ENCODE measurements around the gene ATG101. TPM values are rescaled to one million over a fixed set of nuclear protein-coding genes. Genes with fewer than 3 reads are reported as not detected.

Gene ATG101
- total and polyA plus RNA-seq, 2 donors (not counting 1 experiment from before 2014, with no cell fraction given), result 19.4 to 50.3 TPM

GRCh38 chr12:52044292-52044983, 25.3 kb upstream of the ATG101 start:
- Mint-ChIP-seq H3K4me1 (peaks cover 46% of the 10 kb centered on the region), H3K27me3 (no peaks in the 10 kb centered on the region), H3K9me3 (ENCODE audit: insufficient read depth) (no peaks in the 10 kb centered on the region), H3K27ac (no peak overlapping the region), H3K4me3 (no peak overlapping the region)
- Histone ChIP-seq H3K27me3 (replicated peaks in 1 of 4; ENCODE audit: control extremely low read depth in 1 of 4, control insufficient read depth in 3 of 4, insufficient read depth in 4 of 4, low read length in 3 of 4) (no peaks in the 10 kb centered on the region), H3K27ac (ENCODE audit: low read length in 2 of 2) (no peak overlapping the region), H3K36me3 (replicated peaks in 1 of 2; ENCODE audit: control extremely low read depth in 1 of 2, control insufficient read depth in 1 of 2, extremely low read depth in 1 of 2, insufficient read depth in 2 of 2, low read length in 1 of 2) (no peaks in the 10 kb centered on the region), H3K9ac (ENCODE audit: low read length) (no peak overlapping the region), H4K20me1 (ENCODE audit: control insufficient read depth, insufficient read depth, low read length, poor library complexity, severe bottlenecking) (no peaks in the 10 kb centered on the region), H2AFZ (ENCODE audit: insufficient read depth, low read depth, low read length, poor library complexity, severe bottlenecking) (no peak overlapping the region), H3K79me2 (ENCODE audit: control insufficient read depth, insufficient read depth, low read length) (peaks cover 46% of the 10 kb centered on the region), H3K4me2 (replicated peaks; ENCODE audit: low read depth, low read length, poor library complexity, severe bottlenecking) (no peak overlapping the region), H3K4me3 (ENCODE audit: control extremely low read depth in 1 of 5, extremely low read depth in 1 of 5, insufficient read depth in 1 of 5, low read depth in 2 of 5, low read length in 4 of 5) (no peak overlapping the region), H3K9me3 (ENCODE audit: control extremely low read depth in 1 of 3, control insufficient read depth in 2 of 3, insufficient read depth in 1 of 3, low read length in 2 of 3) (no peaks in the 10 kb centered on the region), H3K4me1 (ENCODE audit: control insufficient read depth in 2 of 2, insufficient read depth in 2 of 2, low read length in 2 of 2) (peaks cover 27 to 37% of the 10 kb centered on the region in 2 donors)
- ChIA-PET POLR2A (interaction anchor here (0.7 kb wide), 1 partner anchor 11 kb away, joined by 3 read pairs; no protein-coding TSS in a partner anchor), CTCF (interaction anchor here (3.9 to 32.6 kb wide), 3 partner anchors 19 to 31 kb away, joined by 19 to 1315 read pairs (median 26); partner anchors contain the start of genes ATG101 and SMIM41)
- TF ChIP-seq EZH2 (IDR thresholded peaks at IDR 0.05; ENCODE audit: borderline replicate concordance, insufficient read depth, low read depth, low read length, poor library complexity, severe bottlenecking) (no peak), CTCF (IDR thresholded peaks at IDR 0.05) (no peak)
- 96% methylated on average over 15 of the region's 18 CpGs for WGBS (ENCODE audit: insufficient coverage)
- no peak for ATAC-seq (ENCODE audit: low read depth)
- no peak for DNase-seq
- intact Hi-C loops (cut with micrococcal nuclease), result no loop called here

GRCh38 chr12:52045794-52046199, 24.0 kb upstream of the ATG101 start:
- Histone ChIP-seq H2AFZ (ENCODE audit: insufficient read depth, low read depth, low read length, poor library complexity, severe bottlenecking) (no peak overlapping the region), H3K79me2 (ENCODE audit: control insufficient read depth, insufficient read depth, low read length) (peaks cover 50% of the 10 kb centered on the region), H3K27me3 (replicated peaks in 1 of 4; ENCODE audit: control extremely low read depth in 1 of 4, control insufficient read depth in 3 of 4, insufficient read depth in 4 of 4, low read length in 3 of 4) (no peaks in the 10 kb centered on the region), H3K36me3 (replicated peaks in 1 of 2; ENCODE audit: control extremely low read depth in 1 of 2, control insufficient read depth in 1 of 2, extremely low read depth in 1 of 2, insufficient read depth in 2 of 2, low read length in 1 of 2) (no peaks in the 10 kb centered on the region), H3K9ac (ENCODE audit: low read length) (no peak overlapping the region), H3K27ac (ENCODE audit: low read length in 2 of 2) (no peak overlapping the region), H3K9me3 (ENCODE audit: control extremely low read depth in 1 of 3, control insufficient read depth in 2 of 3, insufficient read depth in 1 of 3, low read length in 2 of 3) (no peaks in the 10 kb centered on the region), H4K20me1 (ENCODE audit: control insufficient read depth, insufficient read depth, low read length, poor library complexity, severe bottlenecking) (no peaks in the 10 kb centered on the region), H3K4me2 (replicated peaks; ENCODE audit: low read depth, low read length, poor library complexity, severe bottlenecking) (peak overlapping the region; percentile 23), H3K4me1 (ENCODE audit: control insufficient read depth in 2 of 2, insufficient read depth in 2 of 2, low read length in 2 of 2) (peaks cover 36 to 51% of the 10 kb centered on the region in 2 donors), H3K4me3 (ENCODE audit: control extremely low read depth in 1 of 5, extremely low read depth in 1 of 5, insufficient read depth in 1 of 5, low read depth in 2 of 5, low read length in 4 of 5) (no peak overlapping the region)
- Mint-ChIP-seq H3K4me1 (peaks cover 44% of the 10 kb centered on the region), H3K27ac (no peak overlapping the region), H3K27me3 (no peaks in the 10 kb centered on the region), H3K9me3 (ENCODE audit: insufficient read depth) (no peaks in the 10 kb centered on the region), H3K4me3 (no peak overlapping the region)
- WGBS (ENCODE audit: insufficient coverage), result 0% methylated on average over 2 of the region's 4 CpGs
- DNase-seq (no peak), ATAC-seq (ENCODE audit: low read depth) (no peak)
- no peak for TF ChIP-seq EZH2 (IDR thresholded peaks at IDR 0.05; ENCODE audit: borderline replicate concordance, insufficient read depth, low read depth, low read length, poor library complexity, severe bottlenecking)
- TF ChIP-seq CTCF (IDR thresholded peaks at IDR 0.05), result no peak
- intact Hi-C loops (cut with micrococcal nuclease), result no loop called here
- ChIA-PET CTCF (interaction anchor here (3.9 to 32.6 kb wide), 3 partner anchors 20 to 29 kb away, joined by 19 to 1315 read pairs (median 26); partner anchors contain the start of genes ATG101 and SMIM41), POLR2A (interaction anchor here (0.6 kb wide), 1 partner anchor 690 kb away, joined by 6 read pairs; no protein-coding TSS in a partner anchor)
